Activated CD8-positive, alpha-beta memory T cell treated with anti-CD3 and anti-CD28 coated beads for 36 hours (primary cell): ENCODE data around the gene SLX1B. TPM values are rescaled to one million over a fixed set of nuclear protein-coding genes. Genes with fewer than 3 reads are reported as not detected.

Experiments used
- total RNA-seq, 2 experiments: library from RNA; stranded (reverse); gene quantifications; one replicate each; pipeline ENCODE4 v1.2.3, GENCODE V29; 2021

SLX1B gene
- total RNA-seq, 2 experiments from 2014 or later = 76.7 to 80.7 TPM

Other genes starting within 250 kb of the SLX1B start
- gene NPIPB11, start 47.8 kb upstream of the SLX1B start, total RNA-seq = 1 to 10 TPM; 1.1 to 1.2 TPM
- gene BOLA2, start 182 bp upstream of the SLX1B start, total RNA-seq = 10 to 100 TPM; 10.1 to 15.2 TPM
- 1 to 10 TPM; 1.8 to 2.1 TPM for gene SULT1A4, start 5.4 kb downstream of the SLX1B start, total RNA-seq
- 10 to 100 TPM; 63.5 to 65.4 TPM for gene NPIPB12, start 51.9 kb downstream of the SLX1B start, total RNA-seq
- gene SPN, start 208.7 kb downstream of the SLX1B start, total RNA-seq = 100 to 1,000 TPM; 145 to 150 TPM
- gene QPRT, start 224.6 kb downstream of the SLX1B start, total RNA-seq = 1 to 10 TPM; 3.6 to 4.2 TPM